IPS-18c (cell line): ENCODE measurements around the gene CCDC88C.

Source experiments
- H3K4me3 ChIP-seq: 2 replicates; pipeline ENCODE4 v1.7.0; 2013; ENCODE audit warnings: low read depth, mild to moderate bottlenecking, low read length, moderate library complexity; ENCODE audit not compliant: insufficient read depth
- H3K9me3 ChIP-seq: one replicate; pipeline ENCODE4 v1.6.1; 2013; ENCODE audit warnings: mild to moderate bottlenecking, low read length, moderate library complexity; ENCODE audit not compliant: control insufficient read depth, insufficient read depth

Gene CCDC88C

GRCh38 chr14:91284791-91285548 is 132.7 kb downstream of the CCDC88C start:
- Histone ChIP-seq H3K4me3 (no peak overlapping the region), H3K9me3 (no peaks in the 10 kb centered on the region)

- Histone ChIP-seq H3K9me3 (no peaks in the 10 kb centered on the region), H3K4me3 (no peak overlapping the region)
Measured at GRCh38 chr14:91284146-91284790, 133.4 kb downstream of the CCDC88C start.

DNA sequence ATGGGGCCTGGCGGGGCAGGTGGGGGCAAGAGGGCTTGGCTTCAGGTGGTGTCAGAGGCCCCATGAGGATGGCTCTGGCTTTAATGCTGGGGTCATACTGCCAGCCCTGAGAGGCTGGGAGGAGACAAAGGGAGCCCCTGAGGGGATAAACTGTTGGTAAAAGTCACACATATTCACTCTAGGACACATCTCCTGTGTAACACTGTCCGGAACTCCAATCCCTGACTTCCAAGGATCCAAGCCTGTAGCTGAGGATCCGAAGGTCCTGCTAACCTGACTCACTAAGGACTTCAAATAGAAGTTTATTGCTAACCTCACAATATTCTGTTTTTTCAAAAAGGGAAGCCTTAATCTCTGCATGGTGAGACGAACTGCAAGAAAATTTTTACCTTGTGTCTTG is 134.0 kb downstream of the CCDC88C start:
- Histone ChIP-seq H3K4me3 (no peak overlapping the region), H3K9me3 (no peaks in the 10 kb centered on the region)

DNA sequence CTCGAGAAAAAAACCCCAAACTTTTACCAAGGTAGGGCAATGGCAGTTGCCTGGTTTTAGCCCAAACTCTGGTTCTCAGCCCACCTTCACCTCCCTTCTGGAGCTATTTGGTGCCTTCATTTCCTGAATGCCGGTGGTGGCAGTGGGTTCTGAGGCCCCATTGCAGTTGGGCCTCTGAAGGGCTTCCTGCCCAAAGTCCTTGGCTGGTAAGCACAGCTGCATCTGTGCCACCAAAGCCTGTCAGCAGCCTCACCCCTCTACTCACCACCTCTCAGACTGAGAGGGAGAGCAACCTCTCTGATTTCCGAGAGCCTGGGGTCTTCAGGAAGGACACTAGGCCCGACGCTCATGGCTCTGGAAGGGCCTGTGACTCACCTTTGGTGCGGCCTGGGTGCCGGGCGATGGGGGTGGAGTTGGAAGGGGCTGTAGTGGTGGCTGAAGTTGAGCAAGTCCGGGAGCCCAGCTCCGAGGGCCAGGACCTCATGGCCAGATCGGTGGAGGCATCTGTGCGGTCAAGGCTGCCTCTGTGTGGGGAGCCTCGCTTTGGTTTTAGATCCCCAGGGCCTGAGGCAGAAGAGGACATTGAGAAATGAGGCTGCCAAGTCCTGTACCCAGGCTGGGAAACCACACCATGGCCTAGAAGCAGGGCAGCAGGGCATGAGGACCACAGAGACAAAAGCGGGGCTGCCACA is 134.5 kb downstream of the CCDC88C start:
- Histone ChIP-seq H3K9me3 (no peaks in the 10 kb centered on the region), H3K4me3 (no peak overlapping the region)

DNA sequence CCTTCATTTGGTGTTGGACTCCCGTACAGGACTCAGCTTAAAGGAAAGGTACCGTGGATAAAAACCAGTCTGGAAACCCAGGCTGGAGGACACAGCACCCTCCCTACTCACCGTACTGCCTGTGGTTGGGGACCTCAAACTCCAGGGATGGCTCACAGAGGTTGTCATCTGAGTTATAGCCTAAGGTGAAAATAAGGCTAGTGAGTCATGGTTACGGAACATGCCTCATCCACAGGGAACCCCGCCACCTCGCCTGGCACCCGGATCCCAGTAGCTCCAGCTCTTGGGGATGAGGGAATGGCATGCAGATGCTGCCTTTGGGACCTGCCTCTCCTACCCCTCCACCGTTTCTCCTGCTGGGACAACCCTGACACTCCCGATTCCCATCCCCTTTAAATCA is 136.3 kb downstream of the CCDC88C start:
- Histone ChIP-seq H3K9me3 (no peaks in the 10 kb centered on the region), H3K4me3 (no peak overlapping the region)

DNA sequence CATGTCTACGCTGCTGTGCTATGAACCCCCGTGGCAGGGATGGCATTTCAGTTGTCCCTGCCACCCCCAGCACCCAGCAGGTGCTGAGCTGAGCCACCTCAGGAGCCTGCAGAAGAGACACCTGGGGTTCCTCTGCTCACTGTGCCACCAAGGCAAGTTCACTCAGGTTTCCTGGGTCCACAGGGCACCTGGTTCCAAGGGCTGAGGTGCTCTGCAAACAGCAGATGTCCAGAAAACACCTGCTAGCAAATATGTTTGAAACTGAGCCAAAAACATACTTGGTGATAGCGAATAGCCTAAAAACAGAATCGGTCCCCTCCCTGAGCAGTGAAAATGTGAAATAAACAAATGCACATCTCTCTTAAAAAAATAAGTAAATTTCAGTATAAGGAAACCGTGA is 137.5 kb downstream of the CCDC88C start:
- H3K4me3 ChIP-seq: no peak overlapping the region
- no peaks in the 10 kb centered on the region for H3K9me3 ChIP-seq

DNA sequence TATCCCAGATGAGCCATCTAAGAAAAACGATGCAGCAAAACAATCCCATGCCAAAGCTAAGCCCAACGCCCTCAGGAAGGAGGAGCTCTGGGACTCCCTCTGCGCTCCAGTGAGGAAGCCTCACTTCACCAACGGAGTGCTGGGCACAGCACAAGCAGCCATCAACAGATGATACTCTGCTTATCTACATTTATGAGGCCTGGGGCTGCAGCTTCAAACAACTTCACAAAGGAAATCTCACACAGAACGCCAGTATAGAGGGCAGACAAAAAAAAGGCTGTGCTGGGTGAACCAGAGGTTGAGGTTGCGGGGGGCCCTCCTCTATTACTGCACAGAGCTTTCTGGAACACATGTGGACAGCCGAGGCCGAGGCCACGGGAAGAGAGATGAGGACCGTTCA is 138.3 kb downstream of the CCDC88C start:
- no peaks in the 10 kb centered on the region for H3K9me3 ChIP-seq
- no peak overlapping the region for H3K4me3 ChIP-seq

GRCh38 chr14:91278383-91278715 is 139.3 kb downstream of the CCDC88C start:
- Histone ChIP-seq H3K4me3 (no peak overlapping the region), H3K9me3 (no peaks in the 10 kb centered on the region)

GRCh38 chr14:91277546-91278382 is 139.9 kb downstream of the CCDC88C start:
- Histone ChIP-seq H3K4me3 (no peak overlapping the region), H3K9me3 (no peaks in the 10 kb centered on the region)

DNA sequence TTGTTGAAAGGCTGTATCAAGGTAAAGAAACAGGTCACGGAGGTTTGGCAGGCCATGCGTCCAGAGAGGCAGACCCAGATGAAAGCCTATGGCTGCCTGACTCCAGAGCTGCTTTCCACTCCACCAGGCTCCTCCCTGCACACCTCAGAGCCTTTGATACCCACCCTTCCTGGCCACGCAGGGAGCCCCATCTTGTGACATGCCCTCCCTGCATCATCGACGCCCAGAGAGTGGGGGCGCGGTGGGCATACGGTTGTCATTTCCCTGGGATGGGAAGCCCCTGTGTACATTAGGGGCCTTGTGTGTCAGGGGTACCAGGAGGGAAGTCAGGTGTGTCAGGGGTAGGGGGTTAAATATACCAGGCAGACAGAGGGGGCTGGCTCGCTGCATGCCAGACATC is 142.8 kb downstream of the CCDC88C start:
- Histone ChIP-seq H3K4me3 (no peak overlapping the region), H3K9me3 (peaks cover 2% of the 10 kb centered on the region)

- Histone ChIP-seq H3K4me3 (no peak overlapping the region), H3K9me3 (peaks cover 2% of the 10 kb centered on the region)
Measured at GRCh38 chr14:91273885-91274273, 143.7 kb downstream of the CCDC88C start.

GRCh38 chr14:91273273-91273884 is 144.2 kb downstream of the CCDC88C start:
- no peak overlapping the region for H3K4me3 ChIP-seq
- H3K9me3 ChIP-seq: peaks cover 2% of the 10 kb centered on the region

DNA sequence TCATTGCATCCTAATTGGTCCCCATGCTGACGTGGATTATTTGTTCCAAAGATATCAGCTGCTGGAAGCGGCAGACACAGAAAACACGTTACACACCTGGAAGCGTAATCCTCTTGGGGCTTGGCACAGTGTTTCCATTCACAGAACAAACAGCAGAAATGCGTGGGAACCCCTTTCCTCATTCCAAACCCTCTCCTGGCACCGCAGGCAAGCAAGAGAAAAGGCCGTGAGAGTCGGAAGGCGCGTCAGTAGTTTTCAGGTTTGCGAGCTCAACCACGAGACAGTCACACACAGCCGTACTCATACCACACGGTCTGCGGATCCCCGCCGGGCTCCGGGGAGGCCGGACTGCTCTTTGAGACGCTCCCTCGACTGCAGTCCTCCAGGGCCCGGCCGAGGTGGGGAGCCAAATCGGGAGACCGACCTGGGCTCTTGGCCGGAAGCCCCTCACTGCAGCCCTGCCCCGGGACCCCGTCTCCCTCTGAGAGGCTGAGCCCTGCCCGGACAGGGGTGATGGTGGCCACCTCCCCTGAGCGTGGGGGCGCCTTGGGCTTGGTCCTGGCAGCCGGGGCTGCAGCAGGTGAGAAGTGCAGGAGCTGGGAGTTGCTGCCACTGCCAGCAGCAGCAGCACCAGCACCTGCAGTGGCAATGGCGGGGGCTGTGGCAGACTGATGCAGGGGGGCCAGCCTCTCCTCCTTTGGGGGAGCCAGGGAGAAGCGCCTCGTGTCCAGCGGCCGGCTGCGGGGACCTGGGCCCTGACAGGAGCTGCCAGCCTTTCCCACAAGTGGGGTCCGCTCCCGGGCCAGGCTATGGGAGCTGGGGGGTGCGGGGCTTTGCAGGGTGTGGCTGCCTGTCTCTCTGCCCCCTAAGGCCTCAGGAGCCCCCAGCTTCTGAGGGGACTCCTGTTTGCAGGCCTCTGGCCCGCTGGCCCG is 145.0 kb downstream of the CCDC88C start:
- H3K9me3 ChIP-seq: peaks cover 2% of the 10 kb centered on the region
- H3K4me3 ChIP-seq: no peak overlapping the region

GRCh38 chr14:91271639-91272038 is 146.0 kb downstream of the CCDC88C start:
- no peak overlapping the region for H3K4me3 ChIP-seq
- H3K9me3 ChIP-seq: peaks cover 2% of the 10 kb centered on the region

DNA sequence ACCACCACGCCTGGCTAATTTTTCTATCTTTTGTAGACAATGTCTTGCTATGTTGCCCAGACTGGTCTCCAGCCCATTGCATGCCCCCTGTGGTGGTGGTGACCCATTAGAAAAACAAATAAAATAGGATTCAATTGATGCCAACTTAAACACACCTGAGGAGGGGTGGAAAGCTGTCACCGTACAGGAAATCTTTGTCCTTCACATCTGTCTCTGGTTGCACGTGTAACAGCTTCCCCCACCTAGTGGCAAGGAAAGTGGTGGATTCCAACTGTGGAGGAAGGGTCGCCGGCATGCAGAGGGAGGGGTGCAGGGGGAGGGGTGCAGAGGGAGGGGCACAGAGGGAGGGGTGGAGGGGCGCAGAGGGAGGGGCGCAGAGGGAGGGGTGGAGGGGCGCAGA is 147.0 kb downstream of the CCDC88C start:
- Histone ChIP-seq H3K9me3 (peaks cover 2% of the 10 kb centered on the region), H3K4me3 (no peak overlapping the region)

- H3K9me3 ChIP-seq: peaks cover 2% of the 10 kb centered on the region
- no peak overlapping the region for H3K4me3 ChIP-seq
Measured at GRCh38 chr14:91270188-91270587, 147.4 kb downstream of the CCDC88C start.
